AG10803 (cell line): ENCODE data around the gene ZNF609.
A peak's percentile ranks its signal among the peaks of the same experiment; 100 is the strongest.

Source experiments
- DNase-seq: peaks from one replicate; pipeline ENCODE4 v3.0.0; 2010; ENCODE audit warnings: low read depth
- H3K4me3 ChIP-seq: 2 replicates; pipeline ENCODE4 v1.5.1; 2011; ENCODE audit warnings: mild to moderate bottlenecking, low read length, control low read depth
- CTCF ChIP-seq: conservative IDR thresholded peaks from 2 replicates; pipeline ENCODE4 v1.5.1; 2011; ENCODE audit warnings: mild to moderate bottlenecking, low read length, control low read depth, inconsistent platforms

The ZNF609 gene

GRCh38 chr15:64686130-64686735 lies 225.9 kb downstream of the ZNF609 start:
- peak; percentile 86 for TF ChIP-seq CTCF
- DNase-seq = peak; percentile 56
- H3K4me3 ChIP-seq = no peak overlapping the region

- no peak for DNase-seq
- H3K4me3 ChIP-seq = no peak overlapping the region
- no peak for TF ChIP-seq CTCF
These were observed 226.8 kb downstream of the ZNF609 start for GRCh38 chr15:64687172-64687571.

GRCh38 chr15:64687688-64688087 lies 227.3 kb downstream of the ZNF609 start:
- DNase-seq = no peak
- TF ChIP-seq CTCF = no peak
- H3K4me3 ChIP-seq = no peak overlapping the region

- no peak for TF ChIP-seq CTCF
- no peak overlapping the region for H3K4me3 ChIP-seq
- DNase-seq = no peak
These were observed 228.4 kb downstream of the ZNF609 start for GRCh38 chr15:64688770-64689169.

- TF ChIP-seq CTCF = no peak
- DNase-seq = no peak
- no peak overlapping the region for H3K4me3 ChIP-seq
These were observed 229.6 kb downstream of the ZNF609 start for GRCh38 chr15:64690008-64690407.

GRCh38 chr15:64690578-64691296 lies 230.4 kb downstream of the ZNF609 start:
- no peak for DNase-seq
- TF ChIP-seq CTCF = no peak; the same call in 1 of the 2 replicates
- H3K4me3 ChIP-seq = no peak overlapping the region
